Stimulated activated effector memory CD8-positive, alpha-beta T cell treated with anti-CD3 and anti-CD28 coated beads, Interleukin-12 subunit alpha, Interleukin-12 subunit beta, amount 100 ng/mL, for 72 hours (primary cell): ENCODE results near the gene RASSF3.

Experiments
- ATAC-seq: fragments of 150-1000 bp; cut with Tn5 transposase; 2 replicates; pipeline ENCODE4 v1.10.0; 2021
- DNase-seq, 2 donors: peaks; one replicate each; pipeline ENCODE4 v3.0.0; 2021 to 2022; ENCODE audit warnings: low spot score in 2 of 2
- H3K27ac Mint-ChIP-seq: one replicate; pipeline ENCODE4 v1.8.0; 2022; ENCODE audit warnings: mild to moderate bottlenecking, mixed read lengths
- H3K36me3 Mint-ChIP-seq: one replicate; pipeline ENCODE4 v1.8.0; 2022; ENCODE audit warnings: mild to moderate bottlenecking, mixed read lengths
- H3K4me1 Mint-ChIP-seq: one replicate; pipeline ENCODE4 v1.8.0; 2022; ENCODE audit warnings: mixed read lengths
- H3K4me3 Mint-ChIP-seq: one replicate; pipeline ENCODE4 v1.8.0; 2022; ENCODE audit warnings: mild to moderate bottlenecking, mixed read lengths
- H3K9me3 Mint-ChIP-seq: one replicate; pipeline ENCODE4 v1.8.0; 2022; ENCODE audit warnings: mixed read lengths

RASSF3 gene

GRCh38 chr12:64667793-64668192 lies 57.5 kb downstream of the RASSF3 start:
- peaks cover 65% of the 10 kb centered on the region for H3K4me1 Mint-ChIP-seq
- ATAC-seq (no peak), DNase-seq (no peak)
- H3K4me3 Mint-ChIP-seq: peak overlapping the region; percentile 86
- H3K36me3 Mint-ChIP-seq: peaks cover 17% of the 10 kb centered on the region
- H3K27ac Mint-ChIP-seq: peak overlapping the region; percentile 90
- H3K9me3 Mint-ChIP-seq: no peaks in the 10 kb centered on the region

- DNase-seq: peak in 1 of 2 donors; percentile 74
- Mint-ChIP-seq H3K4me3 (peak overlapping the region; percentile 86), H3K36me3 (peaks cover 13% of the 10 kb centered on the region), H3K9me3 (no peaks in the 10 kb centered on the region), H3K27ac (peak overlapping the region; percentile 90), H3K4me1 (peaks cover 77% of the 10 kb centered on the region)
- ATAC-seq: peak; percentile 83
Measured at GRCh38 chr12:64669270-64669842, 59.1 kb downstream of the RASSF3 start.

GRCh38 chr12:64670019-64670418 lies 59.7 kb downstream of the RASSF3 start:
- no peaks in the 10 kb centered on the region for H3K9me3 Mint-ChIP-seq
- peaks cover 83% of the 10 kb centered on the region for H3K4me1 Mint-ChIP-seq
- peaks cover 13% of the 10 kb centered on the region for H3K36me3 Mint-ChIP-seq
- H3K27ac Mint-ChIP-seq: peak overlapping the region; percentile 90
- H3K4me3 Mint-ChIP-seq: peak overlapping the region; percentile 86
- DNase-seq: no peak
- ATAC-seq: no peak

- peak; percentile 83 for ATAC-seq
- H3K36me3 Mint-ChIP-seq: peaks cover 13% of the 10 kb centered on the region
- H3K27ac Mint-ChIP-seq: peak overlapping the region; percentile 90
- peak overlapping the region; percentile 86 for H3K4me3 Mint-ChIP-seq
- DNase-seq: no peak
- H3K9me3 Mint-ChIP-seq: no peaks in the 10 kb centered on the region
- peaks cover 75% of the 10 kb centered on the region for H3K4me1 Mint-ChIP-seq
Measured at GRCh38 chr12:64670919-64671639, 60.8 kb downstream of the RASSF3 start.

- no peak for ATAC-seq
- Mint-ChIP-seq H3K4me1 (peaks cover 70% of the 10 kb centered on the region), H3K4me3 (peak overlapping the region; percentile 86), H3K27ac (peak overlapping the region; percentile 90), H3K9me3 (no peaks in the 10 kb centered on the region), H3K36me3 (peaks cover 13% of the 10 kb centered on the region)
- DNase-seq: no peak
Measured at GRCh38 chr12:64671681-64672080, 61.4 kb downstream of the RASSF3 start.

GRCh38 chr12:64672925-64673409 lies 62.7 kb downstream of the RASSF3 start:
- Mint-ChIP-seq H3K4me3 (peak overlapping the region; percentile 68), H3K27ac (peak overlapping the region; percentile 95), H3K4me1 (peaks cover 71% of the 10 kb centered on the region), H3K9me3 (no peaks in the 10 kb centered on the region), H3K36me3 (peaks cover 13% of the 10 kb centered on the region)
- no peak for ATAC-seq
- DNase-seq: no peak

GRCh38 chr12:64673490-64674169 lies 63.3 kb downstream of the RASSF3 start:
- Mint-ChIP-seq H3K4me1 (peaks cover 73% of the 10 kb centered on the region), H3K9me3 (no peaks in the 10 kb centered on the region), H3K4me3 (peak overlapping the region; percentile 68), H3K27ac (peak overlapping the region; percentile 95), H3K36me3 (peaks cover 13% of the 10 kb centered on the region)
- ATAC-seq (no peak), DNase-seq (no peak)

GRCh38 chr12:64674367-64674922 lies 64.2 kb downstream of the RASSF3 start:
- peaks cover 13% of the 10 kb centered on the region for H3K36me3 Mint-ChIP-seq
- ATAC-seq (peak; percentile 14), DNase-seq (no peak)
- H3K27ac Mint-ChIP-seq: peak overlapping the region; percentile 95
- H3K4me1 Mint-ChIP-seq: peaks cover 76% of the 10 kb centered on the region
- peak overlapping the region; percentile 68 for H3K4me3 Mint-ChIP-seq
- H3K9me3 Mint-ChIP-seq: no peaks in the 10 kb centered on the region

GRCh38 chr12:64675795-64676194 lies 65.5 kb downstream of the RASSF3 start:
- H3K36me3 Mint-ChIP-seq: peaks cover 13% of the 10 kb centered on the region
- no peak for DNase-seq
- ATAC-seq: no peak
- H3K9me3 Mint-ChIP-seq: no peaks in the 10 kb centered on the region
- peaks cover 74% of the 10 kb centered on the region for H3K4me1 Mint-ChIP-seq
- H3K27ac Mint-ChIP-seq: peak overlapping the region; percentile 63
- no peak overlapping the region for H3K4me3 Mint-ChIP-seq

- H3K36me3 Mint-ChIP-seq: no peaks in the 10 kb centered on the region
- H3K27ac Mint-ChIP-seq: peak overlapping the region; percentile 93
- H3K4me3 Mint-ChIP-seq: no peak overlapping the region
- ATAC-seq: no peak
- peaks cover 72% of the 10 kb centered on the region for H3K4me1 Mint-ChIP-seq
- no peak for DNase-seq
- no peaks in the 10 kb centered on the region for H3K9me3 Mint-ChIP-seq
Measured at GRCh38 chr12:64678248-64678647, 68.0 kb downstream of the RASSF3 start.

GRCh38 chr12:64678835-64679234 lies 68.5 kb downstream of the RASSF3 start:
- peak overlapping the region; percentile 93 for H3K27ac Mint-ChIP-seq
- H3K4me3 Mint-ChIP-seq: peak overlapping the region; percentile 64
- H3K9me3 Mint-ChIP-seq: no peaks in the 10 kb centered on the region
- H3K36me3 Mint-ChIP-seq: no peaks in the 10 kb centered on the region
- ATAC-seq: peak; percentile 35
- peaks cover 72% of the 10 kb centered on the region for H3K4me1 Mint-ChIP-seq
- DNase-seq: no peak

- Mint-ChIP-seq H3K36me3 (peaks cover 3% of the 10 kb centered on the region), H3K4me3 (peak overlapping the region; percentile 64), H3K4me1 (peaks cover 71% of the 10 kb centered on the region), H3K27ac (peak overlapping the region; percentile 93), H3K9me3 (no peaks in the 10 kb centered on the region)
- ATAC-seq (peak; percentile 80), DNase-seq (peak in 1 of 2 donors; percentile 71)
Measured at GRCh38 chr12:64679487-64680001, 69.2 kb downstream of the RASSF3 start.

GRCh38 chr12:64680235-64680634 lies 69.9 kb downstream of the RASSF3 start:
- Mint-ChIP-seq H3K36me3 (peaks cover 10% of the 10 kb centered on the region), H3K4me3 (peak overlapping the region; percentile 64), H3K4me1 (peaks cover 71% of the 10 kb centered on the region), H3K9me3 (no peaks in the 10 kb centered on the region), H3K27ac (peak overlapping the region; percentile 93)
- ATAC-seq (no peak), DNase-seq (no peak)

GRCh38 chr12:64681200-64682052 lies 71.1 kb downstream of the RASSF3 start:
- Mint-ChIP-seq H3K4me1 (peaks cover 77% of the 10 kb centered on the region), H3K9me3 (no peaks in the 10 kb centered on the region), H3K4me3 (peak overlapping the region; percentile 64), H3K27ac (peak overlapping the region; percentile 93), H3K36me3 (peaks cover 22% of the 10 kb centered on the region)
- DNase-seq (no peak), ATAC-seq (peak; percentile 87)
